Astrocyte (in vitro differentiated cells and primary cell): ENCODE measurements around the gene ATXN10. TPM values are rescaled to one million over a fixed set of nuclear protein-coding genes. Genes with fewer than 3 reads are reported as not detected.

ENCODE experiments used
- DNase-seq: peaks from one replicate; pipeline ENCODE4 v3.0.0-alpha.2; 2010; ENCODE audit warnings: low read depth
- FAIRE-seq: peaks from 2 replicates; lab custom pipeline; 2011; peaks lifted over from hg19 to GRCh38; lab: Jason Lieb, UNC
- H2AFZ ChIP-seq: 2 replicates; pipeline ENCODE4 v1.6.0; 2012; ENCODE audit warnings: low read depth, low read length, inconsistent platforms
- H3K27ac ChIP-seq: 2 replicates; pipeline ENCODE4 v1.5.1; 2011; ENCODE audit warnings: low read depth, low read length, inconsistent platforms
- H3K27me3 ChIP-seq: 2 replicates; pipeline ENCODE4 v1.6.0; 2011; ENCODE audit warnings: low read length, inconsistent platforms; ENCODE audit not compliant: insufficient read depth
- H3K36me3 ChIP-seq: 2 replicates; pipeline ENCODE4 v1.5.1; 2011; ENCODE audit warnings: low read length, inconsistent platforms; ENCODE audit not compliant: insufficient read depth
- H3K4me1 ChIP-seq: 2 replicates; pipeline ENCODE4 v1.5.1; 2011; ENCODE audit warnings: low read length, inconsistent platforms; ENCODE audit not compliant: insufficient read depth
- H3K4me2 ChIP-seq: 2 replicates; pipeline ENCODE4 v1.6.0; 2012; ENCODE audit warnings: low read length, inconsistent platforms
- H3K4me3 ChIP-seq: 2 replicates; pipeline ENCODE4 v1.5.1; 2011; ENCODE audit warnings: low read depth, mild to moderate bottlenecking, low read length, inconsistent platforms; ENCODE audit not compliant: insufficient read depth
- H3K79me2 ChIP-seq: 2 replicates; pipeline ENCODE4 v1.6.0; 2012; ENCODE audit warnings: mild to moderate bottlenecking, low read length, inconsistent platforms; ENCODE audit not compliant: insufficient read depth
- H3K9ac ChIP-seq: 2 replicates; pipeline ENCODE4 v1.6.0; 2012; ENCODE audit warnings: mild to moderate bottlenecking, low read length, inconsistent platforms
- H3K9me3 ChIP-seq: 2 replicates; pipeline ENCODE4 v1.5.1; 2012; ENCODE audit warnings: low read depth, mild to moderate bottlenecking, low read length, inconsistent platforms; ENCODE audit not compliant: insufficient read depth
- H4K20me1 ChIP-seq: 2 replicates; pipeline ENCODE4 v1.6.0; 2012; ENCODE audit warnings: low read length, inconsistent platforms; ENCODE audit not compliant: insufficient read depth
- H3K27ac Mint-ChIP-seq: one replicate; pipeline ENCODE4 v1.8.0; 2021; ENCODE audit warnings: mild to moderate bottlenecking, mixed read lengths; ENCODE audit not compliant: unreplicated experiment
- H3K27me3 Mint-ChIP-seq: one replicate; pipeline ENCODE4 v1.8.0; 2021; ENCODE audit warnings: low read depth, mixed read lengths; ENCODE audit not compliant: unreplicated experiment
- H3K36me3 Mint-ChIP-seq: one replicate; pipeline ENCODE4 v1.8.0; 2021; ENCODE audit warnings: low read depth, mixed read lengths; ENCODE audit not compliant: unreplicated experiment
- H3K4me1 Mint-ChIP-seq: one replicate; pipeline ENCODE4 v1.8.0; 2021; ENCODE audit warnings: low read depth, mixed read lengths; ENCODE audit not compliant: unreplicated experiment
- H3K4me3 Mint-ChIP-seq: one replicate; pipeline ENCODE4 v1.8.0; 2021; ENCODE audit warnings: mild to moderate bottlenecking, moderate library complexity, mixed read lengths; ENCODE audit not compliant: unreplicated experiment
- H3K9me3 Mint-ChIP-seq: one replicate; pipeline ENCODE4 v1.8.0; 2021; ENCODE audit warnings: mild to moderate bottlenecking, mixed read lengths; ENCODE audit not compliant: unreplicated experiment
- EZH2 ChIP-seq: IDR thresholded peaks from 2 replicates; pipeline ENCODE4 v1.6.1; 2012; ENCODE audit warnings: mild to moderate bottlenecking, low read length, inconsistent platforms; ENCODE audit not compliant: insufficient read depth
- total RNA-seq: library from RNA; stranded (reverse); gene quantifications from 2 replicates; pipeline ENCODE4 v1.2.1, GENCODE V29; 2021
- TF ChIP-seq, protein P1 (sequence below): IDR thresholded peaks from 2 replicates; pipeline ENCODE4 v1.5.1; 2011; ENCODE audit warnings: low read depth, mild to moderate bottlenecking, inconsistent platforms, low read length, moderate library complexity; ENCODE audit not compliant: insufficient read depth

ATXN10 gene
- total RNA-seq, 1 donor from 2014 or later, result 195 TPM

DNA sequence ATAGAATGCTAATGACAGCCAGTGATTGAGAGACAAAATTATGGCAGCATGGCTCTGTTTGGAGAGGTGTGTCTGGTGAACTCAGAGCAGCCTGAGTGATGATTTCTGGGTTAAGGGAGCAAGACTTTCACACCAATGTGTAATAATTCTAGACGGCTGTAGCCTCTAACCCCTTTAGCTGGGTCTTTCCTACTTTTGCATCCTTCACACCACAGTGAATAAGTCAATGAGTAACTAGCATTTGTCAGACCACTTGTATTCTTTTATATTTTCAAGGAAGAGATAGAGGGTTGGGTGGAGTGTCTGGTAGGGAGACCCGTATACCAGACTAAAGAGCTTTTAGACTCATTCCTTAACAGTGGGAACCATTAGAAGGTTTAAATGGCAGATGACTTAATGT is 50.4 kb downstream of the ATXN10 start:
- peaks cover 92% of the 10 kb centered on the region for H3K79me2 ChIP-seq
- Mint-ChIP-seq H3K36me3 (peaks cover 16% of the 10 kb centered on the region), H3K27ac (no peak overlapping the region), H3K27me3 (no peaks in the 10 kb centered on the region), H3K4me1 (peaks cover 31% of the 10 kb centered on the region), H3K9me3 (no peaks in the 10 kb centered on the region), H3K4me3 (no peak overlapping the region)
- peaks cover 17% of the 10 kb centered on the region for H3K4me1 ChIP-seq
- H3K4me2 ChIP-seq, result no peak overlapping the region
- no peaks in the 10 kb centered on the region for H3K27me3 ChIP-seq
- TF ChIP-seq EZH2, result no peak
- TF ChIP-seq, protein P1, sequence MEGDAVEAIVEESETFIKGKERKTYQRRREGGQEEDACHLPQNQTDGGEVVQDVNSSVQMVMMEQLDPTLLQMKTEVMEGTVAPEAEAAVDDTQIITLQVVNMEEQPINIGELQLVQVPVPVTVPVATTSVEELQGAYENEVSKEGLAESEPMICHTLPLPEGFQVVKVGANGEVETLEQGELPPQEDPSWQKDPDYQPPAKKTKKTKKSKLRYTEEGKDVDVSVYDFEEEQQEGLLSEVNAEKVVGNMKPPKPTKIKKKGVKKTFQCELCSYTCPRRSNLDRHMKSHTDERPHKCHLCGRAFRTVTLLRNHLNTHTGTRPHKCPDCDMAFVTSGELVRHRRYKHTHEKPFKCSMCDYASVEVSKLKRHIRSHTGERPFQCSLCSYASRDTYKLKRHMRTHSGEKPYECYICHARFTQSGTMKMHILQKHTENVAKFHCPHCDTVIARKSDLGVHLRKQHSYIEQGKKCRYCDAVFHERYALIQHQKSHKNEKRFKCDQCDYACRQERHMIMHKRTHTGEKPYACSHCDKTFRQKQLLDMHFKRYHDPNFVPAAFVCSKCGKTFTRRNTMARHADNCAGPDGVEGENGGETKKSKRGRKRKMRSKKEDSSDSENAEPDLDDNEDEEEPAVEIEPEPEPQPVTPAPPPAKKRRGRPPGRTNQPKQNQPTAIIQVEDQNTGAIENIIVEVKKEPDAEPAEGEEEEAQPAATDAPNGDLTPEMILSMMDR, result no peak
- H3K36me3 ChIP-seq, result peaks cover 17% of the 10 kb centered on the region
- H4K20me1 ChIP-seq, result peaks cover 56% of the 10 kb centered on the region
- no peak overlapping the region for H2AFZ ChIP-seq
- FAIRE-seq (no peak), DNase-seq (no peak)
- no peak overlapping the region for H3K4me3 ChIP-seq
- H3K27ac ChIP-seq, result no peak overlapping the region
- H3K9ac ChIP-seq, result no peak overlapping the region
- H3K9me3 ChIP-seq, result no peaks in the 10 kb centered on the region

DNA sequence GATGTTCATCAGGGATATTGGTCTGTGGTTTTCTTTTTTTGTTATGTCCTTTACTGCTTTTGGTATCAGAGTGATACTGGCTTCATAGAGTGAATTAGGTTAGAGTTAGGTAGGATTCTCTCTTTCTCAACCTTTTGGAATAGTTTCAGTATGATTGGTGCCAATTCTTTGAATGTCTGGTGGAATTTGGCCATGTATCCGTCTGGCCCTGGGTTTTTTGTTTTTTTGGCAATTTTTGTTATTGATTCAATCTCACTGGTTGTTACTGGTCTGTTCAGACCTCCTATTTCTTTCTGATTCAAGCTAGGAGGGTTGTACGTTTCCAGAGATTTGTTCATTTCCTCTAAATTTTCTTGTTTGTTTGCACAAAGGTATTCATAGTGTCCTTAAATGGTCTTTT is 54.4 kb downstream of the ATXN10 start:
- Histone ChIP-seq H3K79me2 (peaks cover 88% of the 10 kb centered on the region), H3K4me1 (peaks cover 2% of the 10 kb centered on the region), H3K4me3 (no peak overlapping the region), H3K9ac (no peak overlapping the region), H2AFZ (no peak overlapping the region), H3K27ac (no peak overlapping the region), H4K20me1 (peaks cover 64% of the 10 kb centered on the region), H3K4me2 (peak overlapping the region; percentile 4), H3K36me3 (peaks cover 10% of the 10 kb centered on the region), H3K27me3 (no peaks in the 10 kb centered on the region), H3K9me3 (no peaks in the 10 kb centered on the region)
- no peak for DNase-seq
- H3K4me3 Mint-ChIP-seq, result no peak overlapping the region
- no peak overlapping the region for H3K27ac Mint-ChIP-seq
- peaks cover 12% of the 10 kb centered on the region for H3K36me3 Mint-ChIP-seq
- FAIRE-seq, result no peak
- H3K9me3 Mint-ChIP-seq, result no peaks in the 10 kb centered on the region
- no peak for TF ChIP-seq EZH2
- TF ChIP-seq, protein P1, result no peak
- no peaks in the 10 kb centered on the region for H3K27me3 Mint-ChIP-seq
- peaks cover 18% of the 10 kb centered on the region for H3K4me1 Mint-ChIP-seq

DNA sequence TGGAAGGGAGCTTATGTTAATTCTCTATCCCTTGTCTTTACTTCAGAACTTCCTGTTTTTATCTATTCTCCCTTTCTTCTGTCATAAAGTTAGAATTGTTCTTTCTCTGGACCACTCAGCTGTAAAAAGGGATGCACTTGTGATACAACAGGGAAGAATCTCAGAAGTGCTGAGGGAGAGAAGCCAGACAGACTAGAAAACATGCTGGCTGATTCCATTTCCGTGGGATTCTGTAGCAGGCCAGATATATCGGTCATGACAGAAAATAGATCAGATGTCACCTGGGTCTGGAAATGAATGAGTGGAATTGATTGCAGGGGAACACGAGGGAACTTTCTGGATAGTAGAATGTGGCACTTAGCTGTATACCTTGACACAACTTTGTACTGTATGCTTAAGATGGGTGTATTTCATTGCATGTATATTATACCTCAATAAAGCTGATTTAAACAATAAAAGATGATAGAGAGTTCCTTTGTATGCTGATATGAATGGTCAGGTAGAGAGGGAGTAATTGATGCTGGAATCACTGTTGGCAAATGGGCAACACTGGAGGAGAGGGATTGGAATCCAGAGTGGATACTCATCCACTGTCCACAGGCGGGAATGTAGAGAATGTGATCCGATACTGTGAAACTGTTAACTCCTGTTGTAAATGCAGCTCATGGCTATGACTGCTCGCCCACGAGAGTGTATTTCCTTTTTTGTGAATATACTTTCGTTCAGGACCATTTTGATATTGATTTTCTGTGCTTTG is 59.6 kb downstream of the ATXN10 start:
- H3K27ac ChIP-seq, result peak overlapping the region; percentile 73
- H3K4me3 Mint-ChIP-seq, result peak overlapping the region; percentile 46
- peak; percentile 13 for FAIRE-seq
- peaks cover 18% of the 10 kb centered on the region for H3K4me1 Mint-ChIP-seq
- H3K9me3 ChIP-seq, result no peaks in the 10 kb centered on the region
- H2AFZ ChIP-seq, result no peak overlapping the region
- H3K79me2 ChIP-seq, result peaks cover 72% of the 10 kb centered on the region
- H3K4me1 ChIP-seq, result peaks cover 14% of the 10 kb centered on the region
- peaks cover 34% of the 10 kb centered on the region for H4K20me1 ChIP-seq
- peak; percentile 82 for DNase-seq
- H3K9ac ChIP-seq, result peak overlapping the region; percentile 70
- peaks cover 7% of the 10 kb centered on the region for H3K36me3 ChIP-seq
- peak overlapping the region; percentile 80 for H3K4me2 ChIP-seq
- no peaks in the 10 kb centered on the region for H3K27me3 ChIP-seq
- H3K9me3 Mint-ChIP-seq, result no peaks in the 10 kb centered on the region
- H3K27me3 Mint-ChIP-seq, result no peaks in the 10 kb centered on the region
- peaks cover 4% of the 10 kb centered on the region for H3K36me3 Mint-ChIP-seq
- no peak for TF ChIP-seq EZH2
- H3K4me3 ChIP-seq, result no peak overlapping the region
- peak overlapping the region; percentile 97 for H3K27ac Mint-ChIP-seq
